GM10266 (cell line): ENCODE measurements around the gene PHPT1.

Experiments
- DNase-seq: peaks from one replicate; pipeline ENCODE4 v3.0.0; 2012; ENCODE audit errors: extremely low spot score
- TF ChIP-seq, protein P1 (sequence below): IDR thresholded peaks from 2 replicates; pipeline ENCODE4 v1.5.1; 2012; ENCODE audit warnings: mild to moderate bottlenecking, low read depth; ENCODE audit not compliant: control insufficient read depth, insufficient read depth; ENCODE audit errors: missing control alignments

The PHPT1 gene

GRCh38 chr9:136825295-136826187, 23.7 kb upstream of the PHPT1 start:
- TF ChIP-seq, protein P1, sequence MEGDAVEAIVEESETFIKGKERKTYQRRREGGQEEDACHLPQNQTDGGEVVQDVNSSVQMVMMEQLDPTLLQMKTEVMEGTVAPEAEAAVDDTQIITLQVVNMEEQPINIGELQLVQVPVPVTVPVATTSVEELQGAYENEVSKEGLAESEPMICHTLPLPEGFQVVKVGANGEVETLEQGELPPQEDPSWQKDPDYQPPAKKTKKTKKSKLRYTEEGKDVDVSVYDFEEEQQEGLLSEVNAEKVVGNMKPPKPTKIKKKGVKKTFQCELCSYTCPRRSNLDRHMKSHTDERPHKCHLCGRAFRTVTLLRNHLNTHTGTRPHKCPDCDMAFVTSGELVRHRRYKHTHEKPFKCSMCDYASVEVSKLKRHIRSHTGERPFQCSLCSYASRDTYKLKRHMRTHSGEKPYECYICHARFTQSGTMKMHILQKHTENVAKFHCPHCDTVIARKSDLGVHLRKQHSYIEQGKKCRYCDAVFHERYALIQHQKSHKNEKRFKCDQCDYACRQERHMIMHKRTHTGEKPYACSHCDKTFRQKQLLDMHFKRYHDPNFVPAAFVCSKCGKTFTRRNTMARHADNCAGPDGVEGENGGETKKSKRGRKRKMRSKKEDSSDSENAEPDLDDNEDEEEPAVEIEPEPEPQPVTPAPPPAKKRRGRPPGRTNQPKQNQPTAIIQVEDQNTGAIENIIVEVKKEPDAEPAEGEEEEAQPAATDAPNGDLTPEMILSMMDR, result no peak
- DNase-seq, result no peak

GRCh38 chr9:136826188-136826541, 23.0 kb upstream of the PHPT1 start:
- TF ChIP-seq, protein P1, result no peak
- DNase-seq, result no peak

GRCh38 chr9:136826703-136827582, 22.3 kb upstream of the PHPT1 start:
- TF ChIP-seq, protein P1, result no peak
- no peak for DNase-seq

DNA sequence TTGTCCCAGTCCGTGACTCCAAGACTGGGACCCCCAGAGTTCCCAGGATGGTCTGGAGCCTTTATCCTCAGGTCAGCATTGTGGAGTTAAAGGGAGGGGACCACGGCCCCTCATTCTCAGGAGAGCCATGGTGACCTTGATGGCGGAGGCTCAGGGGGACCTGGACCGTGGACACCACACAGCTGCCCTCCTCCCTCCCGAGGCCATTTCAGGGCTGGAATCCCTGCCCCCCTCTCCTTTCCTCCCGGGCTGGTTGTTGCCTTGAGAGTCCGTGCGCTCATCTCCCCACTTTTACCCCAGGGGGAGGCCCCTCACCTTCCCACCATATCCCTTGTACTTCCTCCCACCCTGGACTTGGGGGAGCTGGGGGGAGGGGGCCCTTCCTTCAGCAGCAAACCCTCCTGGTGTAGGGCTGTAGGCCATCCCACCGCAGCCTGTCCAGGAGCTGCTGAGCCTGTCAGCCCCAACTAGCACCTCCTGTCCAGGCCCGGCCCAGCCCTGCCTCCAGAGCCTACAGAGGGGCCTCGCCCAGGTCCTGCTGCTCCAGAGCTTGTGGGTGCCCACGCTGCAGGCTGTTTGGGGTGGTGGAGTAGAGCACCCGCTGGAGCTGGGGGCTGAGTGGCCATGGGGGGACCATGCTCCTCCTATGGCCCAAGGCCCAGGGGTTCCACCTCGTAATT, 21.3 kb upstream of the PHPT1 start:
- DNase-seq, result no peak
- TF ChIP-seq, protein P1, result no peak

DNA sequence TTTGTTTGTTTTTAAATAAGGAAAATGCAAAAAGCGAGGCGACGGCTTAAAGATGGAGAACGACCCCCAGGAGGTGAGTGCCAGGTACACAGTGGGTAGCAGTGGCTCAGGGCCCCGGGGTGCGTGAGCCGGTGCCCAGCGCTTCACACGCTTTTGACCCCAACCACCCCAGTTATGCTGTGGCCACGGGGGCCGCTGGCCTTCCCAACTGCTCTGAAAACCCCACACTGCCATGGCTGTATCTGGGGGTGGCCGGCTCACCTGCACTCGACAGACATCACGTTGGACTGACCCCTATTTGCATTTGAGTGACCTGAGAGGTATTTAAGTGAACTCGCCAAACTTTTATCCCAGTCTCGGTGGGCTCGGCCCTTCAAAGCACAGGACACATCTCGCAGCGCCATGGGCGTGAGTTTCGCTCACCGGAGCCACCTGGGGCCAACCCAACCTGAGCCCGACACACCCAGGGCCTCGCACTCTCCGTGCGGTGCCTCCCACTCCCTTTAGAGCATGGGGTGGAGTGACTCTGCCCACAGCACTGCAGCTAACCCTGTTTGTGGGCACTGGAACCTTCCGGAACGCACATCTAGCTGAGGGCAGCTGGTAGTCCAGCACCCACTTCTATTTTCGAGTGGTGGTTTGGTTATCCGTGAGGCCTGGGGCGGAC, 20.6 kb upstream of the PHPT1 start:
- no peak for DNase-seq
- TF ChIP-seq, protein P1, result no peak

DNA sequence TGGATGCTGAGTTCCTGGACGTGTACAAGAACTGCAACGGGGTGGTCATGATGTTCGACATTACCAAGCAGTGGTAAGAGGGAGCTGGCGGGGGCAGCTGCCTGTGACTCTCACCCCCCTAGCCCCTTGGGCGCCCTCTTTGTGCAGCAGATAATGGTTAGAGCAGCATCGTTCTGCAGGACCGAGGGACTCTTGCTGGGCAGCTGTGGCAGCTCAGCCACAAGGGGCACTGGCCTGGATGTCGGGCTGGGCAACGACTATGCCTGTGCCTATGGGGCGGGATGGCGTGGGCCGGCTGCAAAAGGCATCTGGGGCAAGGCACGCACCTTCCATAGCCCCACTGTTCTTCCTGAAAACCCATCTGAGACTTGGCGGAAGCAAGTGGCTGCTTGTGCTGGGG, 19.8 kb upstream of the PHPT1 start:
- TF ChIP-seq, protein P1, result no peak
- DNase-seq, result no peak
